Stimulated activated CD4-positive, alpha-beta T cell treated with anti-CD3 and anti-CD28 coated beads, Interleukin-4, amount 100 ng/mL, for 1 hour (primary cell): ENCODE results near the gene VMP1.

Experiments
- DNase-seq: peaks from one replicate; pipeline ENCODE4 v3.0.0-alpha.2; 2020

The VMP1 gene

DNA sequence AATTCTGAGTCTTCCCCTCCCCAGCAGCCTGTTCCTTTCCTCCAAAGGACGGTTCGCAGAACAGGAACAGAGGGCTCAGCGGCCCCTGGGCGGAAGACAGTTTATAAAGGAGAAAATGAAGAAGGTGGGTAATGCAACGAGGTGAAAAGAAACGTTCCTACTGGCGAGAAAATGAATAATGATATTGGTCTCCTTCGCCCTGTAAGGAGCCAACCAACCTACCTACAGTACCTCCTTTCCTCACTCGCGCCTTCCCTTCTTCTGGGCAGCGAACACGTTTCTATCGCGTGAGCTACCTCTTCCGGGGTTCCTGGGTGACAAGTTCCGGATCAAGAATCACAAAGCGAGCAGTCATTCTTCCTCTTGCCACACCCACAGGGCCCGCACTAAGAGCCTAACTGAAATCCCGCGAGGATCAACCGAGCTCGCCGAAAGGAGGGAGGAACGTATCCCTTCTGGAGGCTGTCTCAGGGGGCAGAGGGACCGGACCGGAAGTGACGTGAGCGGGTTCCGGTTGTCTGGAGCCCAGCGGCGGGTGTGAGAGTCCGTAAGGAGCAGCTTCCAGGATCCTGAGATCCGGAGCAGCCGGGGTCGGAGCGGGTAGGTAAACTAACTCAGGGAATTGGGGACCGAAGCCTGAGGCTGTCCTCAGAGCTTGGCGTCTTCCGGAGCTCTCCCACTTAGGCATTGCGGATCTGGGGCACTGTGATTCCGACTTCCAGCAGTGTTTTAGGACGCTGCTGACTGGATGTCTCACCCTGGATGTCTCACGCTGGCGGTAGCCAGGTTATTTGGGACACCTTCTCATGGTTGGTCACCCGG, at the start of gene VMP1, which contains the start of gene PTRH2:
Gene VMP1 (plus strand): TSS at position 506 of the 822 bp plus-strand sequence. CDS start 23,793 bp downstream, outside the sequence.
Gene PTRH2 (minus strand): TSS at position 282 of the 822 bp plus-strand sequence. CDS start 9,452 bp downstream, outside the sequence.
- peak; percentile 89 for DNase-seq

DNA sequence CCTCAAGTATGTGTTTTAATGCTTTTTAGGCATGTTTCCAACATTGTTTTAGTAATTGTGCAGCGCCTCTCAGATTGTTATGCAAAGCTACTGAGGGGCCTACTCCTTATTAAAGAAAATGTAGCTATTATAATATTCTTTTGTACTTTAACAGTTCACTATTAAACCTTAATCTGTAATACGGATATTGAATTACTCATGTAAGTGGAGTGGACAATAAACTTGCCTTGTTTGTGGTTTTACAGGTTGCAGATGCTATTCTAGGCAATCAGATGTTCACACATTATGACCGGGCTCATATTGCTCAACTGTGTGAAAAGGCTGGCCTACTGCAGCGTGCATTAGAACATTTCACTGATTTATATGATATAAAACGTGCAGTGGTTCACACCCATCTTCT, 41.2 kb upstream of the VMP1 start:
- no peak for DNase-seq

DNA sequence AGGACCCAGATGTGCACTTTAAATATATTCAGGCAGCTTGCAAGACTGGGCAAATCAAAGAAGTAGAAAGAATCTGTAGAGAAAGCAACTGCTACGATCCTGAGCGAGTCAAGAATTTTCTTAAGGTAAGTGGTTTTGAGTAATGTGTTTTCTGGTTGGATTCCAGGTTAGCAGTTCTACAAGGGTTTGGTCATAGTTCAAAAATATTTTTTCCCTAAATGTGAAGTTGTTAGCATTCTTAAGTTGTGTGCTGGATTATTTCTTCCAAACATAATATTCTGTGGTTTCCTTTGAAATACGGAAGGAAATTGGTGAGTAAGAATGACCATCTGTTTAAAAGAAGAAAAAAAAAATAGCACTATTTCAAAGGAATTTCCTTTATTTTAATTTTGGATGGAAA, 38.6 kb upstream of the VMP1 start:
- no peak for DNase-seq

DNA sequence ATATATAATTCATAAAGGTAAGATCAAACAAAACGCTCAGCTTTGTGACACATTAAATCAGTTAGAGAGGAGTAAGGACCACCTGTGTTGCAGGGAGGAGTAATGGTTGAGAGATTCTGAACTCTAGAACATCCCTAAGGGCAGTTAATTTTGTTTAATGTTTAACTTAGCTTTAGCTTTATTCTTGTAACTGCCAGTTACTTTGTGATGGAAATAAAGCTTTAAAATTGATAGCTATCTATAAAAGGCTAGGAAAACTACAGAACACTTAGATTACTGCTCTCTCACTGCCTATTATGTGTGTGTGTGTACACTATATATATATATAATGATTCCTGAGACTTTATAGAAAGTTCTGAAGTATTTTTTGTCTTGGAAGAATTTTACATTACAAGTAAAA, 38.0 kb upstream of the VMP1 start:
- DNase-seq: no peak

DNA sequence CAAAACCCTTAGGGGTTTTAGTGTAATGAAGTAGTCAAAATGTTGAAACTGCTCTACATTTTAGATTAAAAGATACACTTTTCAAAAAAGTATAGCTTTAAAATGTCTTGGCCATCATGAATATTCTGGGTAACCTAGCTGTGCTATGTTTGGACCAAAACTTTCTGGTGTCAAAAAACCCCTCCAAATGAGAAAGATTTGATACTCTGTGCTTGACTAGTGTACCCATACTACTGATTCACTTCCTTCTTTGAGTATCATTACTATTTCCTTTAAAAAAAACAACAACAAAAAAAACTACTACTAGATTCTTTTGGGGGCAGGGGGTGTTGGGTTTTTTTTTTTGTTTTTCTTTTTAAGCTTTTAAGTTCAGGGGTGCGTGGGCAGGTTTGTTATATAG, 37.5 kb upstream of the VMP1 start:
- DNase-seq: no peak

DNA sequence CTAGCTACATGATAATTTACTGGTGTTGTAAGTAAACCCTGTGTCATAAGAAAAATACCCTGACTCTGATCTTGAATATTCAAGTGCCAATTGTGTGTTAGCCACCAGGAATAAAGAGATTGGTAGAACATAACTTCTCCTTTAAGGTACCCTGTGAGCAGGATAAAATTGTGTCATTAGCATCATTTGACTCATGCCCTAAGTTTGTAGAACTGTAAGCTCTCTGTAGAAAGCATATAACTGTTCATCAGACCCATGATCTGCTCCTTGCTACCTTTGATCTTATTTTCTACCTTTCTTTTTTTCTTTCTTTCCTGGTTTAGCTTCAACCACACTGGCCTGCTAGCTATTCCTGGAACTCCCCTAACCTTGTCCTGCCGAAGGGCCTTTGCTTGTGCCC, 36.1 kb upstream of the VMP1 start:
- no peak for DNase-seq

DNA sequence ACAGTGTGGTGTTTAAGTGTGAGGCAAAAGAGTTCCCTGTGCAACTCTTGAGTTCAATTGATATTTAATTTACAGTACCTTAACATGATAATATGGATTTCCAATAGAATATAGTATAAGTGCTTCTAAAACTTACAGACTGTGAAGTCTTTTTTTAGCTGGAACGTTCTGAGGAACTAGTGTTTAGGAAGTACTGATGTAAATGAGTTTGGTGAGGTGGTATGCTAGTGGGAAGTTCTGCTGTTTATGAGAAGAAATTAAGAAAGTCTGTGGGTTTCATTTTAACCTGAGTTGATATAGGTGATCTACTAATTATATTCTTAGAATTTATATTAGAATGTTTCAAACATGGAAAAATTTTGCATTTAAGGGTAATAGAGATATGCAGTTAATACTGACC, 32.2 kb upstream of the VMP1 start:
- no peak for DNase-seq

DNA sequence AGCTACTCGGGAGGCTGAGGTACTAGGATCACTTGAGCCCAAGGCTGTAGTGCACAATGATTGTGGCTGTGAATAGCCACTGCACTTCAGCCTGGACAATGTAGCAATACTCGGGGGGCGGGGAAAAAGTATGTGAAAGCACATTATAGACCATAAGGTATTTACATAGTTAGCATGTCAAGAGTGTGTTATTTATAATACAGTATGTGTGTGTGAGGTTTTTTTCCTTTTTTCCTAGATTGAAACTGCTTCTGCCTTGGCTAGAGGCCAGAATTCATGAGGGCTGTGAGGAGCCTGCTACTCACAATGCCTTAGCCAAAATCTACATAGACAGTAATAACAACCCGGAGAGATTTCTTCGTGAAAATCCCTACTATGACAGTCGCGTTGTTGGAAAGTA, 30.7 kb upstream of the VMP1 start:
- no peak for DNase-seq

DNA sequence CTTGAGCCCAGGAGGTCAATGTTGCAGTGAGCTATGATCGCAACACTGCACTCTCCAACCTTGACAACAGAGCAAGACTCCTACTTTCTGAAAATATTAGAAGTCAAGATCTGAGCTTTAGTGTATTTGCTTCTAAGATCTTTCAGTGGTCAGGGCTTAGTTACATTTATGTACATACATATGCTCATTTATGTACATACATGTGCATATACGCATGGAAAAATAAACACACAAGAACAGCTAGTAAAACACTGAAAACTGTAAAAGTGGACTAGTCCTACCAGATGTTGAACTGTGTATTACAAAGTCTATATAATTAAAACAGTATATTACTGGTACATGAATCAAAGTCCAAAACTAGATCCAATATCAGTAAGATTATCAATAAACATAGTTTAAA, 28.5 kb upstream of the VMP1 start:
- no peak for DNase-seq

DNA sequence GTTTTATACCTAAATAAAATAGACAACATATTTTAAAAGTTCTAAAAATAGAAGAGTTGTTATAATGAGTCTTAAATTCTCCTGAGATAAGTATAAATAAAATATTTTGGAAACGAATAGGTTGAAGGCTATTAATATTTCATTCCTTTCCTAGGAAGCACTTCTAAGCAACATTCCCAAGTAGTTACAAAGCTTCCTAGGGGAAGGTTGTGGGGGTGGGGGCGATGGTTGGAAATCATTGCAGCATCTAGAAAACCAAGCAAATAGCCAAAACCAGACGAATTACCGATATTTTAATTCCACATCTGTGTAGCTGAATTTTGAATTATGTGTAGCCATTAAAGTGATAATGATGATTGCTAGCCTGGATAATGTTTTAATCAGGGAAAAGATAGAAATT, 27.1 kb upstream of the VMP1 start:
- DNase-seq: no peak

DNA sequence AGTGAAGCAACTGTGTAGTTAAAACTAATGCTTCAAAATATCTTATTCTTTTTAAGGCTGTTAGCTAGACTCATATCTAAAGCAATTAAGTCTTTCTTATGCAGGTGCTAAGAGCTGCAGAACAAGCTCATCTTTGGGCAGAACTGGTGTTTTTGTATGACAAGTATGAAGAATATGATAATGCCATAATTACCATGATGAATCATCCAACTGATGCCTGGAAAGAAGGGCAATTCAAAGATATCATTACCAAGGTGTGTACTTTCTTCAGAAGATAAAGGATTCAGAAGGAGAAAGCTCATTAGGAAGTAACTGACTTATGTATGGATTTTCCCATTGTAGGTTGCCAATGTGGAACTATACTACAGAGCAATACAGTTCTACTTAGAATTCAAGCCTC, 24.2 kb upstream of the VMP1 start:
- no peak for DNase-seq

DNA sequence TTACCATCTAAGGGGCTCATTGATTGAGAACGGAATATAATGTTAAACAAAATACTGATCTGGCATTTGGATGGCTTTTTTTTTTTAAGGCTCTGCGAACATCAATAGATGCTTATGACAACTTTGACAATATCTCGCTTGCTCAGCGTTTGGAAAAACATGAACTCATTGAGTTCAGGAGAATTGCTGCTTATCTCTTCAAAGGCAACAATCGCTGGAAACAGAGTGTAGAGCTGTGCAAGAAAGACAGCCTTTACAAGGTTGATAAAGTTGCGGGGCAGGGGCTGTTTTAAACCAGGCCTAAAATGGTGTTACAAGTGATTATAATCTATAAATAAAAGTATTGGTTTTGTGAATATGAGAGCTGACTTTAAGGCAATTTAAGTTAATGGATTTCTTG, 22.5 kb upstream of the VMP1 start:
- DNase-seq: no peak

DNA sequence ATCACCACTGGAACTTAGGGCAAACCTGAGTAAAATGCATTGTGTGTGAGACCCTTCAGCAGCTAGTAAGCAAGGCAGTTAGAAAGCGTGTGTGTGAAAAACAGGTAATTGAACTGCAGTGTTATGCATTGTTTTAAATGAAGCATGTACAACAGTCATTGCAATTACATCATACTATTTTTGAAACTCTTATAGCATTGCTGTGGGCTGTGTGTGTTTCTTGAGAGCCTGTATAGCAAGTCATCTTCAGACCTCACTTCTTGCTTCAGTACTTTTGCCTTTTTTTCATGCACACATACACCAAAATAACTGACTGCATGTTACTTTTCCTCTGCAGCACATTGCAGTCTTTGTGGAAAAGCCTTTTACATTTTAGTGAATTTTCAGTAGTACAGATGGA, 19.4 kb upstream of the VMP1 start:
- no peak for DNase-seq

DNA sequence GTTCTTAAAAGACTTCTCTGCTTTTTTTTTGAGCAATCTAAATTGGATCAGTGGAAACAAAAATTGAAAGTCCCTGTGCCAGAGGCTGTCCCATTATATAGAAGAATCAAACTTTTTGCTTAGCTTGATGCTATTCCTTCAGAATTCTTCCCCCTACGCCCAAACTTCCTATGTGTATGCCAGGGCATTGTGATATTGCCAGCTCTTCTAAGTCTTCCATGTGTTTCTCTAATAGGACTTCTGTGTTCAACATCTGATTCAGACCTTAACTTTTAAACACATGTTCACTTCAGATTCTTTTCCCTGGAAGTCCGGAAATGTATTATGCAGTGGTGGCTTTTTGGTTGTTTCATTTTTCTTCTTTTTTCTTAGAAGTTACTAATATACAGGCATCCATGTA, 19.0 kb upstream of the VMP1 start:
- DNase-seq: no peak

DNA sequence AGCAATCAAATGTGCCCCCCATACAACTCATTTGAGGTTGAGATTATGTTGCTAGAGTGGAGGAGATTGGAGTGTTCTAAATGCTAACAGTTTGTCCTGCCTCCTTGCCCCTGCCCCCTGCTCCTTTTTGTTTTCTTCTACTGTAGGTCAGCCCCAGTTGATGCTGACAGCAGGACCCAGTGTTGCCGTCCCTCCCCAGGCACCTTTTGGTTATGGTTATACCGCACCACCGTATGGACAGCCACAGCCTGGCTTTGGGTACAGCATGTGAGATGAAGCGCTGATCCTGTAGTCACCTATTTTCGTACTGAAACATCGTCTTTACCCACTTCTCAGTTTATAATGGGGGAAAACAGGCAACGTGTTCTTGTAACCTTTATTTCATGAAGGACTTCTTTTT, 13.9 kb upstream of the VMP1 start:
- no peak for DNase-seq

DNA sequence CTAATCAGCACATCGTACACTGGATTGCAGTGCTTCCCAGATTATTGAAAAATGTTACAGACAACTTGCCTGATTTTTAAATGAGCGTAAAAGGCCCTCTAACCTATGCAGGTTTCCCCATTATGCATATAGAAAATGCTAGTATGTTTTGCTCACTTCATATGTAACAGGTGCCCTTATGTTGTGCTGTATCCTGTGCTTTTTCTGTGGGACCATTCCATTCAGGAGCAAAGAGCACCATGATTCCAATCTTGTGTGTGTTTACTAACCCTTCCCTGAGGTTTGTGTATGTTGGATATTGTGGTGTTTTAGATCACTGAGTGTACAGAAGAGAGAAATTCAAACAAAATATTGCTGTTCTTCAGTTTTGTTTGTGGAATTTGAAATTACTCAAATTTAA, 13.1 kb upstream of the VMP1 start:
- no peak for DNase-seq

DNA sequence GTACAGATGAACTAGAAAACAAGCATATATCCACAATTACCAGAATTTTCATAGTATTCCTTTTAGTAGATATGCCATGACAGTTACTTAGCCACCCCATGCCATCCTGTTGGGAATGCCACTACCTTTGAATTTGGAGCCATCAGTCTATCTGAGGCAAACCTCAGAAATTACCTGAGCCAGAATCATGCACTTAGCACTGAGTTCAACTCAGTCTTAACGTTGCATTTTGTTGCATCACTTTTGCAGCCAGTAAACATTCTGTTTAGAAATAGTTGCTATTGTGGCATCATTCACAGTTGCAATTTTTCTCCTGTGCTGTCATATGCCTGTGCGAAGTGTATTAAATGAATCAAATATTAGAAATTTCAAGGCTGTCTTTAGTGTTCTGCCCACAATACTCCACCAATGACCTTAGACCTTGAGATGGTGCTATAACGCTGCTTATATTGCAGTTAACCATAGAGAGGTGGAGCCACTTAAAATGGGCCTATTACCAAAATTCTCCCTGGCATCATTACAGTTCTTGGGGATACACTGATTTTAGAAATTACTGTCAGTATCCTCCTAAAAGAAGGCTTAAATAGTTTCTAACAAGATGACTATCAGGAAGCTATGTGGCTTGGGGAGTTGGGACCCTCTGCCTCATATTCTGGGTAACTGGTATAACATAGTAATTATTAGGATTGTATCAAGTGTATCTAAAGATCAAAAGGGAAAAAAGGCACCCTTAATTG, 11.3 kb upstream of the VMP1 start:
- DNase-seq: no peak

DNA sequence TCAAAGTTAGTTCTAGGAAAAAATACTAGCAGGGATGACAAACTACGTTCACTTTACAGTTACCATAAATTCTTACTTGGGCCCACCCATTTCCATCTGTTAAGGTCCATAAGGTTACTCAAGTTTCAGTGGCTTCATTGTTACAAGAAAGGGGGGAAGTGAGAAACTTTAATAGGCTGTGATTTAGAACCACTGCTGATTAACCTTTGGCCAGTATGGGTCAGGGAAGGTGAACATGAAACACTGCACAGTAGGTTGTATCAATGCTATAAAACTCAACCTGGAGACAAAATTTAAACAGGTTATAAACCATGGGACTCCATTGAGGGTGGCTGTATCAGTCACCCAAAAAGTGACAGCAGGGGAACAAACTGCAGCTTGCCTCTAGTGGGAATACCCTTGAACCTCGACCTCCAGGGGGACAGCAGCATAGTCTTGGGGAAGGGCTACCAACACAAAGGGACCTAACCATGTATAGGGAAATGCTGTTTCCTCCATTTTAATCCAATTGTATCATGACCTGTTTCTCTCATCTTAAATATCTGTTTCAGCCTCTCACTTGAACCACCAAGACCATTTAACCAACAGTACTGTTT, 10.7 kb upstream of the VMP1 start:
- DNase-seq: no peak

DNA sequence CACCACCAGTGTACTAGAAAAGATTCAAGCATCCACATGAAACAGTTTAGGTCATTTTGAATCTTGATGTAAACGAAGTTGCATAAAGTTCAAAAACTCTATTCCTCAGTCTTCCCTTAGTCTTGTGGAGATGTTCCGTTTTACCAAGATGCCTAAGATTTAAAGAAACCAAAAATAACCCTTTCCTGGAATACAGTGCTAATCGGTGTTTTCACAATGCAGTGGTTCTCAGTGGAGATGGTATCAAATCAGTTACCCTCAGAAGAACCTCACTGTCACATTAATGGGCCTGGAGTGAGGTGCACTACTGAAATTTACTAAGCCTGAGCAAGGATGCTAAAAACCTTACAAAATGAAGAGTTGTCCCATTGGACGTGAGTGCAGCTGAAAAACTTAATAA, 9.3 kb upstream of the VMP1 start:
- no peak for DNase-seq

DNA sequence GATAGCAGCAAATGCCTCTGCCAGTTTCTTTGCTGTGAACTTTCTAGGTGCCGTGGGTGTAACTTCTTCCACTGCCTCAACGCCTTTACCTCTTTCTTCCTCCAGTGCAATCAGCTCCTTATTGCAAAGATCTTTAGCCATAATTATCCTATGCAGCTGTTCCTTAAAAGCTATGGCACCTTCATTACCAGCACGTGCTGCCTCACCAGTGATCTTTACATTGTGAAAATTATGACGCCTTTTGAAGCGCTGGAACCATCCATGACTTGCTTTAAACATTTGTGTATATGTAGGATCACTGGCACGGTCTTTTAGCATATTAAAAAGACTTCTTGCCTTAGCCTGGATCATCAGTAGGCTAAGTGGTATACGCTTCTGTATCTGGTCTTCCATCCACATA, 8.2 kb upstream of the VMP1 start:
- DNase-seq: no peak

DNA sequence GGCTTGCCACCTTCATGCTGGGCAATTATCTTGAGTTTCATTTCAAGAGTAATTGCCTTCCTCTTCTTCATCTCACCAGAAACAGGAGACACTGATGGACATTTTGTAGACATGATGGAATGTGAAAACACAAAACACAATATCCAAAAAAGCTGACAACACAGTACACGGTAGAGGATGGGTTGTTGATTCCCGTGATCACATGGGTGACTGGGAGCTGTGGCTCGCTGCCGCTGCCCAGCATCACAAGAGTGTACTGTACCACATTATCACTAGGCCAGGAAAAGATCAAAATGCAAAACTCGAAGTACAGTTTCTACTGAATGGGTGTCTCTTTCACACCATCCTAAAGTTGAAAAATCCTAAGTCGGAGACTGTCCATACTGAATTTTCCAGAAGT, 7.7 kb upstream of the VMP1 start:
- DNase-seq: no peak

DNA sequence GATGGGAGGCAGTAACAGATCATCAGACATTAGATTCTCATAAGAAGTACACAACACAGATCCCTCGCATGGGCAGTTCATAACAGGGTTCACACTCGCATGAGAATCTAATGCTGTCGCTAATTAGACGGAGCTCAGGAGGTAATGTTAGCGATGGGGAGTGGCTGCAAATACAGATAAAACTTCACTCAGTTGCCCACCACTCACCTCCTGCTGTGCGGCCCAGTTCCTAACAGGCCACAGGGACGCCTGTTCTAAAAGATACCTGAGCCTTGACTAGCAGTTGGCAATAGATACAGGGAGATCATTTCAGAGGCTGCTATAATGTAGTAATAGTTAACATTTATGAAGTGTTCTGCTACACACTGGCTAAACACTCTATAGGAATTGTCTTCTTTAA, 5.2 kb upstream of the VMP1 start:
- no peak for DNase-seq

DNA sequence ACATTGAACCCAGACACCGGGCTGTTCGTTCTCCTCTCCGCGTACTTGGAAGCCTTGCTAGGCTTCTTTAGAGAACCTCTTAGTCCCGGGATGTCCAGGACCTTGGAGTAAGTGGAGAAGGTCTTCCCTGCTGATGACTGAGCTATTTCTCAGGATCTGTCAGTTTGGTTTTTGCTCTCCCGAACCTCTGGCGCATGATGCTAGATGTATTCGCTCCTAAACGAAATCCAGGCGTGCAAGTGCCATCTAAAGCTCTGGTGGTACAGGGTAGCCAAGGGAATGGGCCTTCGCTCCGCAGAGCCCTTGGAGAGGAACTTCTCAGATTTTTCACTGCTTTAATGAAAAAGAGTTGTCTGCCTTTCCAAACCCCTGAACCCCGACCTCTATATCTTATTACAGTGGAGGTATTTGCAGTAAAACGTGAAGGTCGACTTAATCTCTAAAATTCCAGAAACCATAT, 547 bp downstream of the VMP1 start:
- DNase-seq: no peak

DNA sequence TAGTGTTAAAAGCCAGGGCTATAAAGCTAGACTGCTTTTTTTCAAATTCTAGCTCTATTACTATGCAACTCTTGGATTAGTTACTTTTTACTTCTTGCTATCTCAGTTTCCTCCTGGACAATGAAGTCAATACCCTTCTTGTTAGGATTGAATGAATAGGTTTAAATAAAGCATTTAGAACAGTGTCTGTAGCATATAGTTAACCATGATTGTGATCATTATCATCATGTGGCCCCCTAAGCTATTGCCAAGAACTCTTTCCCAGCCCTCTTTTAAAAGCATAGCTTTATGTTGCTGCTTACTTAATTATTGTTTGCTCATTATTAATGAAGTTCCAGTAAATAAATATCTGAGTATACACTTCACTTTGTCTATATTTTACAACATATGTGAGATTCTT, 4.5 kb downstream of the VMP1 start:
- DNase-seq: no peak
